ENCODE data around the gene ANKRD27. TPM values are rescaled to one million over a fixed set of nuclear protein-coding genes. Genes with fewer than 3 reads are reported as not detected.

Gene ANKRD27
- total RNA-seq, 1 experiment from 2014 or later: 64.2 TPM

- no TSS peak for BruUV-seq (replicated peaks)
Measured at GRCh38 chr19:32692727-32693061, 17.7 kb upstream of the ANKRD27 start.

GRCh38 chr19:32691952-32692726, 17.2 kb upstream of the ANKRD27 start:
- intact Hi-C loops (cut with micrococcal nuclease; ENCODE audit: unreplicated experiment) (no loop called here), in situ Hi-C loops (cut with HindIII; ENCODE audit: low pct_unique_long_range_greater_than_20kb, low sequenced_read_pairs) (no loop called here)
- H3K4me3 ChIP-seq (ENCODE audit: low read depth in 2 of 2, low read length in 2 of 2): peak overlapping the region; percentile 78 to 83
- DNase-seq (ENCODE audit: low read depth, low spot score) (no peak), ATAC-seq (peak; percentile 78)
- POLR2A ChIA-PET: no interaction called here
- H3K36me3 ChIP-seq (ENCODE audit: control insufficient read depth, insufficient read depth, low read length): no peaks in the 10 kb centered on the region; the same call in none of the 2 replicates
- TF ChIP-seq REST (IDR thresholded peaks at IDR 0.05; ENCODE audit: insufficient read depth in 1 of 2, low read depth in 2 of 2, low read length in 1 of 2): no peak
- no peak for TF ChIP-seq CTCF (IDR thresholded peaks at IDR 0.05)
- TF ChIP-seq SIN3A (IDR thresholded peaks at IDR 0.05; ENCODE audit: borderline replicate concordance, insufficient read depth, low read depth, low read length): 0 out of 2 replicates have a peak, but pooled peaks have one; percentile 55
- TF ChIP-seq POLR2AphosphoS5 (IDR thresholded peaks at IDR 0.05; ENCODE audit: low read depth, low read length): no peak
- TF ChIP-seq TCF7L2 (IDR thresholded peaks at IDR 0.05; ENCODE audit: low read depth, low read length): no peak
- peak overlapping the region; percentile 96 for H3K27ac ChIP-seq (ENCODE audit: low read length)
- peaks cover 13% of the 10 kb centered on the region for H3K4me1 ChIP-seq (ENCODE audit: control insufficient read depth, insufficient read depth, low read length)
- no peaks in the 10 kb centered on the region for H3K27me3 ChIP-seq (ENCODE audit: control insufficient read depth, insufficient read depth, low read length)
- no peaks in the 10 kb centered on the region for H3K9me3 ChIP-seq (ENCODE audit: control insufficient read depth, insufficient read depth, low read depth, low read length)
- CTCF ChIA-PET: no interaction called here
- no TSS peak for BruUV-seq (replicated peaks)

More at GRCh38 chr19:32692727-32693061, 17.7 kb upstream of the ANKRD27 start:
- Histone ChIP-seq H3K36me3 (ENCODE audit: control insufficient read depth, insufficient read depth, low read length) (no peaks in the 10 kb centered on the region; the same call in none of the 2 replicates), H3K9me3 (ENCODE audit: control insufficient read depth, insufficient read depth, low read depth, low read length) (no peaks in the 10 kb centered on the region), H3K4me3 (ENCODE audit: low read depth in 2 of 2, low read length in 2 of 2) (peak overlapping the region; percentile 78 to 83), H3K27me3 (ENCODE audit: control insufficient read depth, insufficient read depth, low read length) (no peaks in the 10 kb centered on the region), H3K4me1 (ENCODE audit: control insufficient read depth, insufficient read depth, low read length) (peaks cover 13% of the 10 kb centered on the region), H3K27ac (ENCODE audit: low read length) (peak overlapping the region; percentile 96)
- POLR2A ChIA-PET: interaction anchor here (0.6 to 0.7 kb wide), 2 partner anchors 13 to 253 kb away, joined by 8 to 10 read pairs; no protein-coding TSS in a partner anchor
- DNase-seq (ENCODE audit: low read depth, low spot score) (no peak), ATAC-seq (peak; percentile 6)
- in situ Hi-C loops (cut with HindIII; ENCODE audit: low pct_unique_long_range_greater_than_20kb, low sequenced_read_pairs): no loop called here
- intact Hi-C loops (cut with micrococcal nuclease; ENCODE audit: unreplicated experiment): no loop called here
- TF ChIP-seq POLR2AphosphoS5 (IDR thresholded peaks at IDR 0.05; ENCODE audit: low read depth, low read length) (no peak), SIN3A (IDR thresholded peaks at IDR 0.05; ENCODE audit: borderline replicate concordance, insufficient read depth, low read depth, low read length) (no peak), REST (IDR thresholded peaks at IDR 0.05; ENCODE audit: insufficient read depth in 1 of 2, low read depth in 2 of 2, low read length in 1 of 2) (no peak), TCF7L2 (IDR thresholded peaks at IDR 0.05; ENCODE audit: low read depth, low read length) (no peak), CTCF (IDR thresholded peaks at IDR 0.05) (no peak)
- CTCF ChIA-PET: no interaction called here

Data from Panc1 (cell line).